Mammary epithelial cell (primary cell): ENCODE results near the gene FAT1.

ENCODE experiments used
- CTCF ChIP-seq, 2 donors: IDR thresholded peaks in 1 of 2; conservative IDR thresholded peaks in 1 of 2; 2 replicates each; pipeline ENCODE4 v1.5.1; 2011 to 2012; ENCODE audit warnings: inconsistent platforms in 2 of 2, low read length in 2 of 2, mild to moderate bottlenecking in 2 of 2, control low read depth in 1 of 2, low read depth in 1 of 2; ENCODE audit not compliant: insufficient read depth in 1 of 2; ENCODE audit errors: extremely low read depth in 1 of 2
- EZH2 ChIP-seq: IDR thresholded peaks from 2 replicates; pipeline ENCODE4 v1.6.1; 2012; ENCODE audit warnings: low read length, inconsistent platforms, borderline replicate concordance

- TF ChIP-seq CTCF (conservative IDR thresholded peaks at IDR 0.05 in 1 of 2, IDR thresholded peaks at IDR 0.05 in 1 of 2; ENCODE audit: extremely low read depth in 1 of 2, insufficient read depth in 1 of 2, low read depth in 1 of 2, low read length in 2 of 2) (no peak), EZH2 (no peak)
These were observed 73.1 kb downstream of the FAT1 start for GRCh38 chr4:186650401-186651180.
